Epithelial cell of esophagus (primary cell): ENCODE results near the gene LTC4S.

ENCODE experiments used
- DNase-seq: peaks from one replicate; pipeline ENCODE4 v3.0.0; 2010; ENCODE audit warnings: low read depth
- H3K4me3 ChIP-seq: 2 replicates; pipeline ENCODE4 v1.5.1; 2011; ENCODE audit warnings: mild to moderate bottlenecking, low read length, control low read depth
- CTCF ChIP-seq: IDR thresholded peaks from 2 replicates; pipeline ENCODE4 v1.5.1; 2011; ENCODE audit warnings: low read depth, mild to moderate bottlenecking, low read length, control low read depth, inconsistent platforms; ENCODE audit not compliant: insufficient read depth; ENCODE audit errors: missing control alignments

LTC4S gene

GRCh38 chr5:179827680-179828079, 33.9 kb downstream of the LTC4S start:
- TF ChIP-seq CTCF: no peak
- peak; percentile 58 for DNase-seq
- H3K4me3 ChIP-seq: no peak overlapping the region

DNA sequence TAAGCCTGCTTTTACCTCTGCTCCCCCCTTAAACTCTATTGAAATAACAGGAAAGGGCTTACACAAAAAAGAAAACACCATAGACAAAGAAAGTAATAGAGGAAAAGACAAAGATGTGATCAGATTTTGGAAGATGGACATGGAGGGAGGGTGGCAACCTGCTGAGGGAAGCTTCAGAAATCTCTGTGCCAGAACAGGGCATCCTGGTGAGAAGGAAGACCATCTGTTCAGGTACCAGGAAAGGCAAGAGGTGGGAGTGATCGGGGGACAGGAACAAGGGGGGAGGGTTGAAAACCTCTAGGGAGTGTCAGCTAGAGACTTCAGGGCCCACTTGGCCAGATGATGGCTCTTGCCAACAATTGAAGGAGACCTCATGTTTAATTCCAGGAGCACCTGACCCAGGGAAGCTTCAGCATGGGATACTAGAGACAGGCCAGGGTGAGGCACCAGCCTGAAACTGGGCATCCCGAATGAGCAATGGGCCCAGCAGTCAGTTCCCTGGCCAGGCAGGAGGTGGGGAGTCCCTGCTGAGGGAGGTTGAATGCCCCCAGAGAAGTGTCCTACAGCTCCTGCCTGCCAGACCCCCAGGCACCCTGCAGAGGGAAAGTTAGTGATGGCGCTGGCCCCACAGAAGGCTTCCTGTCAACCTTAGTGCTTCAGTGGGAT, 35.1 kb downstream of the LTC4S start:
- no peak overlapping the region for H3K4me3 ChIP-seq
- no peak for DNase-seq

GRCh38 chr5:179829732-179830435, 36.1 kb downstream of the LTC4S start:
- H3K4me3 ChIP-seq: no peak overlapping the region

More for the DNA sequence above, 35.1 kb downstream of the LTC4S start:
- no peak for TF ChIP-seq CTCF

GRCh38 chr5:179830818-179831468, 37.2 kb downstream of the LTC4S start:
- no peak for DNase-seq
- no peak overlapping the region for H3K4me3 ChIP-seq
- TF ChIP-seq CTCF: no peak

More at GRCh38 chr5:179829732-179830435, 36.1 kb downstream of the LTC4S start:
- DNase-seq: no peak
- no peak for TF ChIP-seq CTCF

- no peak for DNase-seq
- no peak overlapping the region for H3K4me3 ChIP-seq
- no peak for TF ChIP-seq CTCF
Measured at GRCh38 chr5:179832039-179832745, 38.4 kb downstream of the LTC4S start.

GRCh38 chr5:179833056-179833708, 39.4 kb downstream of the LTC4S start:
- no peak overlapping the region for H3K4me3 ChIP-seq
- no peak for TF ChIP-seq CTCF
- DNase-seq: no peak
